K562 (cell line): Measurements from ENCODE around the gene DGLUCY. TPM values are rescaled to one million over a fixed set of nuclear protein-coding genes. Genes with fewer than 3 reads are reported as not detected.

Source experiments
- ASH1L ChIP-seq: fragments of 450-650 bp; IDR thresholded peaks from 2 replicates; pipeline ENCODE4 v1.6.1; 2018; ENCODE audit warnings: borderline replicate concordance, mild to moderate bottlenecking, low read depth; ENCODE audit not compliant: partially characterized antibody
- BHLHE40 ChIP-seq: IDR thresholded peaks from 2 replicates; pipeline ENCODE4 v1.6.1; 2011; ENCODE audit warnings: low read length, improper control_type of control experiment
- CBFA2T3 ChIP-seq: fragments of 450-650 bp; IDR thresholded peaks from 2 replicates; pipeline ENCODE4 v1.6.1; 2017
- CBX2 ChIP-seq: fragments of 200-600 bp; sonication (generic); IDR thresholded peaks from one replicate; pipeline ENCODE4 v1.6.1; 2012; ENCODE audit warnings: mild to moderate bottlenecking, low read length, inconsistent platforms; ENCODE audit not compliant: insufficient read depth, poor library complexity, severe bottlenecking
- CHCHD3 ChIP-seq: fragments of 250-450 bp; sonication (Bioruptor Pico); IDR thresholded peaks from 2 replicates; pipeline ENCODE4 v2.1.2; 2022; ENCODE audit warnings: mild to moderate bottlenecking
- DNMT1 ChIP-seq: fragments of 450-650 bp; IDR thresholded peaks from 2 replicates; pipeline ENCODE4 v1.6.1; 2016; ENCODE audit warnings: antibody characterized with exemption, mild to moderate bottlenecking
- ERF ChIP-seq: fragments of 450-650 bp; formaldehyde crosslinking; IDR thresholded peaks from 2 replicates; pipeline ENCODE4 v1.4.0; 2020; ENCODE audit warnings: mild to moderate bottlenecking, mixed read lengths
- GABPB1 ChIP-seq: sonication (generic); formaldehyde crosslinking; IDR thresholded peaks from 2 replicates; pipeline ENCODE4 v1.8.0; 2022; ENCODE audit warnings: mild to moderate bottlenecking, missing genetic modification reagents
- HNRNPUL1 ChIP-seq: fragments of 200-400 bp; formaldehyde crosslinking; IDR thresholded peaks from 2 replicates; pipeline ENCODE4 v1.6.1; 2017; ENCODE audit warnings: low read length
- KLF6 ChIP-seq: fragments of 250-450 bp; sonication (Bioruptor Pico); IDR thresholded peaks from 2 replicates; pipeline ENCODE4 v1.4.0; 2020; ENCODE audit warnings: mild to moderate bottlenecking, moderate library complexity, borderline replicate concordance
- NFE2L1 ChIP-seq: fragments of 450-650 bp; IDR thresholded peaks from 2 replicates; pipeline ENCODE4 v1.6.1; 2016; ENCODE audit warnings: missing genetic modification characterization, low read depth, mild to moderate bottlenecking, missing compliant biosample characterization, moderate library complexity, borderline replicate concordance
- NRF1 ChIP-seq, 2 experiments: fragments of 450-650 bp; IDR thresholded peaks in 1 of 2; conservative IDR thresholded peaks in 1 of 2; 2 replicates each; pipeline ENCODE4 v1.6.1; 2014; ENCODE audit warnings: mild to moderate bottlenecking in 2 of 2
- PHB ChIP-seq: fragments of 250-450 bp; sonication (Bioruptor Pico); IDR thresholded peaks from 2 replicates; pipeline ENCODE4 v1.5.0; 2021
- RAD21 ChIP-seq, 2 experiments: fragments of 250-450 bp in 1 of 2; fragments of 450-650 bp in 1 of 2; sonication (Bioruptor Pico) in 1 of 2; formaldehyde crosslinking in 1 of 2; IDR thresholded peaks in 1 of 2; conservative IDR thresholded peaks in 1 of 2; 2 replicates each; pipeline versions ENCODE4 v1.4.0 to v1.8.0; 2020 to 2022; ENCODE audit warnings: mild to moderate bottlenecking in 2 of 2, moderate library complexity in 1 of 2
- RBM22 ChIP-seq: fragments of 200-400 bp; formaldehyde crosslinking; IDR thresholded peaks from 2 replicates; pipeline ENCODE4 v1.6.1; 2018; ENCODE audit warnings: low read length, low read depth; ENCODE audit not compliant: poor library complexity, severe bottlenecking
- RFX5 ChIP-seq: IDR thresholded peaks from 2 replicates; pipeline ENCODE4 v1.6.1; 2011; ENCODE audit warnings: low read depth, mild to moderate bottlenecking, improper control_type of control experiment, low read length
- TAF9B ChIP-seq: fragments of 450-650 bp; IDR thresholded peaks from 2 replicates; pipeline ENCODE4 v1.6.1; 2018; ENCODE audit warnings: mild to moderate bottlenecking; ENCODE audit not compliant: partially characterized antibody
- TAL1 ChIP-seq: fragments of 450-650 bp; IDR thresholded peaks from 2 replicates; pipeline ENCODE4 v1.6.1; 2016; ENCODE audit warnings: mild to moderate bottlenecking
- TARDBP ChIP-seq: fragments of 450-650 bp; IDR thresholded peaks from 2 replicates; pipeline ENCODE4 v1.6.1; 2016
- TBL1XR1 ChIP-seq, 2 experiments: IDR thresholded peaks; 2 replicates each; pipeline ENCODE4 v1.6.1; 2012; ENCODE audit warnings: improper control_type of control experiment in 2 of 2, low read length in 2 of 2, mild to moderate bottlenecking in 1 of 2
- U2AF2 ChIP-seq: fragments of 200-400 bp; formaldehyde crosslinking; optimal IDR thresholded peaks from 2 replicates; pipeline ENCODE3; 2017; ENCODE audit warnings: low read depth, mild to moderate bottlenecking, low read length
- WHSC1 ChIP-seq: IDR thresholded peaks from one replicate; pipeline ENCODE4 v1.6.1; 2012; ENCODE audit warnings: low read length, control low read depth, inconsistent platforms
- ZFX ChIP-seq: sonication (generic); formaldehyde crosslinking; IDR thresholded peaks from 2 replicates; pipeline ENCODE4 v1.8.0; 2022; ENCODE audit warnings: mild to moderate bottlenecking, missing genetic modification reagents, moderate library complexity
- ZNF146 ChIP-seq: IDR thresholded peaks from one replicate; pipeline ENCODE4 v1.6.1; 2018; ENCODE audit warnings: missing compliant biosample characterization; ENCODE audit not compliant: unreplicated experiment
- ZNF212 ChIP-seq: fragments of 450-650 bp; formaldehyde crosslinking; IDR thresholded peaks from 2 replicates; pipeline ENCODE4 v1.4.0; 2020; ENCODE audit warnings: mild to moderate bottlenecking
- ZNF518B ChIP-seq: fragments of 250-450 bp; sonication (Bioruptor Pico); IDR thresholded peaks from 2 replicates; pipeline ENCODE4 v1.5.0; 2021; ENCODE audit warnings: mild to moderate bottlenecking, moderate library complexity
- ZNF717 ChIP-seq: fragments of 250-450 bp; sonication (Bioruptor Pico); IDR thresholded peaks from 2 replicates; pipeline ENCODE4 v1.5.0; 2021
- polyA plus RNA-seq, 8 experiments: library from polyadenylated mRNA; depleted of rRNA in 4 of 8; stranded (reverse) in 5 of 8; unstranded in 3 of 8; fragments of >200 nt; fragmentation: Nextera tagmentation in 2 of 8; fragmentation: Illumina TruSeq in 1 of 8; extraction: Ambion mirVana in 2 of 8; extraction: Trizol in 1 of 8; gene quantifications; 2 replicates each; pipeline versions ENCODE4 v1.2.1 to v1.2.3, GENCODE V29; 2011 to 2014; ENCODE audit warnings: inconsistent platforms in 1 of 8, missing spikeins in 1 of 8
- total RNA-seq, 7 experiments: library from RNA; depleted of rRNA in 6 of 7; stranded (reverse); fragments of >200 nt in 6 of 7; fragmentation: Illumina TruSeq in 2 of 7; extraction: Trizol in 2 of 7; gene quantifications; 2 replicates each; pipeline versions ENCODE4 v1.2.1 to v1.2.3, GENCODE V29; 2011 to 2021; ENCODE audit warnings: low replicate concordance in 1 of 7
- TF ChIP-seq, protein P1 (sequence below): fragments of 450-650 bp; conservative IDR thresholded peaks from 2 replicates; pipeline ENCODE4 v1.6.1; 2016; ENCODE audit warnings: missing genetic modification characterization, low read depth, mild to moderate bottlenecking, control low read depth, missing compliant biosample characterization

The DGLUCY gene
- total and polyA plus RNA-seq, 9 of the 15 experiments (the other 6 are each of a cell fraction or from before 2014, with no cell fraction given) = 9.9 to 28.4 (median 21.0) TPM

DNA sequence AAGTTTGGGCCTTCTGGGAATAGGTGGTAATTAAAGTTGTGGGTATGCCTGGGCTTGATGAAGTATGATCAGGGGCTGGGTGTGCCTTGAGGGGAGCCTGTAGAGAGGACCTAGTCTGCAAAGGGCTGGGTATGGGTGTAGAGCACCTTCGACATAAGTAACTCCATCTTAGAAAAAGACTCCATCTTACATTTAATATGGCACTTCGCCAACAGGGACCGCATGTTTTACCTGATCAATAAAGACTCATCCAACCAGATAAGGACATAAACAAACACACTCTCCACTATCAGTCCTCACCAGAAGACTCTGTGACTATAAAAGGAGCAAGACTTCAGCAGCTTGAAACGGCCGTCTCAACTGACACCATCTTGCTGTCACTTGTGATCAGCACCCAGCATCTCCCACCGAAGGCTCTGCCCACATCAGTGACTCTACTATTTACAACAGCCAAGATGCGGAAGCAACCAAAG, 154.1 kb downstream of the DGLUCY start (continued):
- no peak for TF ChIP-seq RBM22
- TF ChIP-seq TARDBP = no peak
- TF ChIP-seq ASH1L = no peak
- no peak for TF ChIP-seq U2AF2
- TF ChIP-seq, protein P1, sequence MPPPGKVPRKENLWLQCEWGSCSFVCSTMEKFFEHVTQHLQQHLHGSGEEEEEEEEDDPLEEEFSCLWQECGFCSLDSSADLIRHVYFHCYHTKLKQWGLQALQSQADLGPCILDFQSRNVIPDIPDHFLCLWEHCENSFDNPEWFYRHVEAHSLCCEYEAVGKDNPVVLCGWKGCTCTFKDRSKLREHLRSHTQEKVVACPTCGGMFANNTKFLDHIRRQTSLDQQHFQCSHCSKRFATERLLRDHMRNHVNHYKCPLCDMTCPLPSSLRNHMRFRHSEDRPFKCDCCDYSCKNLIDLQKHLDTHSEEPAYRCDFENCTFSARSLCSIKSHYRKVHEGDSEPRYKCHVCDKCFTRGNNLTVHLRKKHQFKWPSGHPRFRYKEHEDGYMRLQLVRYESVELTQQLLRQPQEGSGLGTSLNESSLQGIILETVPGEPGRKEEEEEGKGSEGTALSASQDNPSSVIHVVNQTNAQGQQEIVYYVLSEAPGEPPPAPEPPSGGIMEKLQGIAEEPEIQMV (tag) = peak; percentile 92
- TF ChIP-seq ZNF717 (CRISPR knock-in tag) = no peak
- TF ChIP-seq NFE2L1 = peak; percentile 63; the same call in 1 of the 2 replicates
- no peak for TF ChIP-seq RAD21 (CRISPR knock-in tag; conservative IDR thresholded peaks at IDR 0.05 in 1 of 2, IDR thresholded peaks at IDR 0.05 in 1 of 2)
- no peak for TF ChIP-seq WHSC1
- no peak for TF ChIP-seq ZNF518B (CRISPR knock-in tag)
- TF ChIP-seq TAL1 = peak; percentile 92
- TF ChIP-seq DNMT1 = no peak
- peak; percentile 99 for TF ChIP-seq ERF (CRISPR knock-in tag)
- TF ChIP-seq CBFA2T3 = peak; percentile 95
- no peak for TF ChIP-seq RFX5
- TF ChIP-seq ZFX (CRISPR knock-in tag) = no peak
- TF ChIP-seq GABPB1 (CRISPR knock-in tag) = no peak
- TF ChIP-seq KLF6 (CRISPR knock-in tag) = peak; percentile 98
- peak; percentile 8; the same call in 1 of the 2 replicates for TF ChIP-seq BHLHE40
- TF ChIP-seq CBX2 = no peak
- no peak for TF ChIP-seq CHCHD3 (CRISPR knock-in tag)
- 0 out of 2 replicates have a peak, but pooled peaks have one; percentile 55 for TF ChIP-seq PHB (CRISPR knock-in tag)
- peak in 1 of 2 experiments; percentile 90; a peak in 2 of 4 replicates for TF ChIP-seq TBL1XR1 (IDR thresholded peaks at IDR 0.05; ENCODE audit: low read length in 2 of 2)
- TF ChIP-seq NRF1 (conservative IDR thresholded peaks at IDR 0.05 in 1 of 2, IDR thresholded peaks at IDR 0.05 in 1 of 2) = no peak
- TF ChIP-seq ZNF212 (CRISPR knock-in tag) = peak; percentile 83; the same call in 1 of the 2 replicates
- TF ChIP-seq HNRNPUL1 = no peak
- no peak for TF ChIP-seq ZNF146 (CRISPR knock-in tag)
- peak; percentile 32 for TF ChIP-seq TAF9B
